ENCODE results near the gene NR2F6. TPM values are rescaled to one million over a fixed set of nuclear protein-coding genes. Genes with fewer than 3 reads are reported as not detected.

Gene NR2F6
- total RNA-seq, 4 donors from 2014 or later, result 7.1 to 47.7 (median 10.7) TPM

- TF ChIP-seq CTCF (IDR thresholded peaks at IDR 0.05; ENCODE audit: low read depth), result no peak
Measured at GRCh38 chr19:17219286-17219685, 26.4 kb downstream of the NR2F6 start.

GRCh38 chr19:17216058-17216670 is 29.6 kb downstream of the NR2F6 start:
- no peak for TF ChIP-seq CTCF (IDR thresholded peaks at IDR 0.05; ENCODE audit: low read depth)

- no peak for TF ChIP-seq CTCF (IDR thresholded peaks at IDR 0.05; ENCODE audit: low read depth)
Measured at GRCh38 chr19:17215127-17215971, 30.4 kb downstream of the NR2F6 start, which contains the start of gene USE1. Gene USE1 (plus strand): TSS chr19:17215357. CDS start chr19:17215406, 49 bp downstream.

- TF ChIP-seq CTCF (IDR thresholded peaks at IDR 0.05; ENCODE audit: low read depth), result no peak
Measured at GRCh38 chr19:17214508-17215126, 31.1 kb downstream of the NR2F6 start.

- no peak for TF ChIP-seq CTCF (IDR thresholded peaks at IDR 0.05; ENCODE audit: low read depth)
Measured at GRCh38 chr19:17213334-17213733, 32.4 kb downstream of the NR2F6 start.

- no peak for TF ChIP-seq CTCF (IDR thresholded peaks at IDR 0.05; ENCODE audit: low read depth)
Measured at GRCh38 chr19:17211547-17212446, 33.9 kb downstream of the NR2F6 start.
